Neural cell (in vitro differentiated cells): Measurements from ENCODE around the gene CELF4.

Source experiments
- CTCF ChIP-seq: fragments of 450-650 bp; IDR thresholded peaks from 2 replicates; pipeline ENCODE4 v1.5.1; 2014; ENCODE audit warnings: antibody characterized with exemption, mild to moderate bottlenecking, moderate library complexity; ENCODE audit not compliant: poor library complexity, severe bottlenecking
- EZH2 ChIP-seq: fragments of 200-600, 300-800 bp; shearing (Covaris generic), sonication (generic); IDR thresholded peaks from 2 replicates; pipeline ENCODE4 v1.6.1; 2014; ENCODE audit warnings: antibody characterized with exemption, low read length, borderline replicate concordance, mild to moderate bottlenecking; ENCODE audit not compliant: insufficient read depth, poor library complexity, severe bottlenecking
- MXI1 ChIP-seq: fragments of 450-650 bp; conservative IDR thresholded peaks from 2 replicates; pipeline ENCODE4 v1.6.1; 2014; ENCODE audit warnings: antibody characterized with exemption, mild to moderate bottlenecking; ENCODE audit not compliant: poor library complexity, severe bottlenecking
- TAF1 ChIP-seq: IDR thresholded peaks from 2 replicates; pipeline ENCODE4 v1.6.1; 2012; ENCODE audit warnings: low read depth

- TF ChIP-seq TAF1 = no peak
- no peak for TF ChIP-seq CTCF
- TF ChIP-seq EZH2 = no peak
- TF ChIP-seq MXI1 = no peak
Observed at GRCh38 chr18:37396971-37397720, 168.5 kb downstream of the CELF4 start.
